ENCODE results near the gene NCKAP5.

Gene NCKAP5

DNA sequence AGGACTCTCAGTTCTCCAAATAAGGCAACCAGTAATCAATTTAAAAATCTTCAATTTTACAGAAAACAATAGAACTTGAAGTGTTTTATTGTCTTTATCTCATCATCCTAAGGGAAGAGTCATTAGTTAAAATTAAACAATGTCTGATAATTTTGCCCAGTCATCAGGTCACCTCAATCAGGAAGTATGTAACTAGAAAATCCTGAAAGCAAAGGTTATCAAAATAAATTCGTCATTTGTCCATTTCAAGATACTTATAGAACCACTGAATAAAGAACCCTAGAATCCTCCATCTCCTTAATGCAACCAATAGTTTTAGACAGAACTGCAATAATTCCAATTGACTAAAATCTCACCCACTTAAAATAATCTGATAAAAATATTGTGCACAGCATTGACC, 115.2 kb downstream of the NCKAP5 start:
- DNase-seq, result no peak

GRCh38 chr2:133452583-133452982, 115.7 kb downstream of the NCKAP5 start:
- DNase-seq, result no peak

DNA sequence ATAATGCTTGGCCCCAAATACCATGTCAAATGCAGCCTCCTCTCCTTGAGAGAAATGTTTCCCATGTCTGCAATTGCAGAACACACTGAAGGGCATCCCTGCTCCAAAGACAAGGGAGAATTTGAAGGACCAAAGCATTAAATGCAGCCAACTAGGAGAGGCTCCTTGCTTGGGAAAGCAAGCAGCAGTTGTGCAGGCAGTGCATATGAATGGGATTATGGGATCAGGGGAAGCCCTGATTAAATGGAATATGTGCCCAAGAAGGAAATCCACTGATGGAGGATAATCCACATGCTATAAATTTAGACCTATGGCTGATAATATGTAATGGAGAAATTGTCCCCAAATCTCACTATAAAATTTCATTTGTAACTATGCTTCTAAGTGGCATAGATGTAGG, 116.1 kb downstream of the NCKAP5 start:
- no peak for DNase-seq

- no peak for DNase-seq
Measured at GRCh38 chr2:133448195-133448594, 120.1 kb downstream of the NCKAP5 start.

GRCh38 chr2:133447303-133447702, 121.0 kb downstream of the NCKAP5 start:
- DNase-seq, result no peak

GRCh38 chr2:133444465-133444864, 123.8 kb downstream of the NCKAP5 start:
- no peak for DNase-seq

- DNase-seq, result no peak
Measured at GRCh38 chr2:133442393-133442792, 125.9 kb downstream of the NCKAP5 start.

GRCh38 chr2:133439565-133439920, 128.7 kb downstream of the NCKAP5 start:
- no peak for DNase-seq

- no peak for DNase-seq
Measured at GRCh38 chr2:133438848-133439564, 129.3 kb downstream of the NCKAP5 start.

DNA sequence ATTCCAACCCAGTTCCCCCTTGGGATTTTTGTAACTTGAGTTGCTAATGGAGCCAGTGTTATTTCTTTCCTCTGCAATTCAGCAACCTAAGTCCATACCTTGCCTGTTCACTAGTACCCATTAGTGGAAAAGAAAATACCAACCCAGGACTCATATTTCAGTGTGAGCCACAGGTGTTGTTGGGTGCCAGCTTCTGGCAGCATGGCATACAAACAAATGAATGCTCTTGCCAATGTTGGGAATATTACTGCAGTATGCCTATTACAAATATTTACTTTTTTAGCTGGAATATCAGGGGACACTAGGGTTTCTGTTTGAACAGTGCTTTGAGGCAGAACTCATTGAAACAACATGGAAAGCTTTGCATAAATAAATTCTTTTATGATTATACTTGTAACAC, 130.2 kb downstream of the NCKAP5 start:
- DNase-seq, result no peak

DNA sequence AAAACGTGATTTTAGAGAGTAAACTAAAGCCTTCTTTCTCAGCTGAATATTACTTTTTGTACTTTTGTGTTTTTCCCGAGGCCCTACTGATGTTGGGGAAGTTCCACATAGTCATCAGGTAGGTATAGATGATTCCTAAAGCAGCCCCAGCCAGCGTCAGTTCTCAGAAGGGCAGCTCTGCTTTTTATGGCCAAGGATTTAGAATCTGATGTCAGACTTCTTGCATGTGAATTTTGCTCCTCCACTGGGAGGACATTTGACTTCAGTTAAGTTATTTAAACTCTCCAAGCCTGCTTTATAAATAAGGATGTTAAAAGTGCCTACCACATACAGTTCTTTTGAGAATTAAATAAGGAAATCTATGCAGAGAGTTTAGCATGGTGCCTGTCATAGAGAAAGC, 130.8 kb downstream of the NCKAP5 start:
- DNase-seq, result no peak

GRCh38 chr2:133434959-133435668, 133.1 kb downstream of the NCKAP5 start:
- no peak for DNase-seq

DNA sequence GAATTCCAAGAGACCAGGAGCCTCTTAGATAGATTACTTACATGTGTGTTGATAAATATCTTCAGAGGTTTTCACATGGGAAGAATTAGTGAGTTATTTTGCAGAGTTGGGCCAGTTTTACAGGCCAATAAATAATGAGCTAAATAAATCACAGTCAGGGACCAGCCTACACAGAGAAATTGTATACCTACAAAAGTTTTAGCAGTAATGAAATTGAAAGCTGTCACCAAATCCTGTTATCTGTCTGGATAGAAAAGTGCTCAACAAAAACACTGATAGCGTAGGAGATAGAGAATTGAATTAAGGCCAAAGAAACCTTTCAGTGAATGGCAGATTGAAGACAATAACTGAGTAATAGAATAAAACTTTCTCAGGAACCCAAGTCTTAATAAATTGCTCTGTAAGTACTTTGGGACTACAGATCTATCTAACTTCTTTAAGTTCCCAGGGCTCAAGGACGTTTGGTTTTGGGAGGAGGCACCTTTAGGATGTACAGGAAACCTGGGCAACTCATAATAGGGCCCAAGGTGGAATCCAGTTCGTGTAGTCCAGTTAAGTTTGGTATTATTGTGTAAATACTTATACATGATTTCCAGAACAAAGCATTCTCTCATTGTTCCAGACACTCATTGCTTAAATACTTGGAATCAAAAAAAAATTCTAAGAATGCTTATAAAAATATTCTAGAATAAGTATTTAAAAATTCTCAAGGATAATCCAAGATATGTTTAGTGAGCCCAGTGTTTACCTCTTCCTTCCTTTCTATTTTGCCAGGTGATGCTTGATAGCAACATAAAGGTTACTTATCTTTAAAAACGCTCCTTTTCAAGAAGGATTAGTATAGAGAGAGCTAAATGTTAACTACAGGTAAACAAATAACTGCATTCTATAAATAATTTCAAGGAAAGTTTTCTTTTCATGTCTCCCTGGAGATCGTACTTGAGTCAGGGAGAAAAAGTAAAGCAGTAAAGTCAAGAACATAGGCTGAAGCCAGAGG, 134.5 kb downstream of the NCKAP5 start:
- no peak for DNase-seq

- DNase-seq, result no peak
Measured at GRCh38 chr2:133432778-133433177, 135.5 kb downstream of the NCKAP5 start.

DNA sequence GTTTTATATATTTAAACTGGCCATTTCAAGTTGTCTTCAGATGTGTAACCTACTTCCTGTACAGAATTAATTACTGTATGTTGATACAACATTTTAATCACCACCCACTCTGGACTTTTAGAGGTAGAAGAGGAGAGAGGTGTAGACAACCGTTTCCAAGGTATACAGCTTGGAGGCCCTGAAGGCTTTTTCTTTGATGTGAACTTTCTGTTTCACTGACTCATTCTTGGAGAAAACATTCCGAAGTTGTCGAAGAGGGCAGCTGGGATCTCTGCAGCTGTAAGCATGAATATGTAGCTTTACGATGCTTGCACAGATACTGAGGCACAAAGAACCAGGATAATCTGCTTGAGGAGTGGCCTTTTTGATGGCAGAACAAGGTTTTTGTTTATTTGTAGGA, 137.0 kb downstream of the NCKAP5 start:
- DNase-seq, result no peak

DNA sequence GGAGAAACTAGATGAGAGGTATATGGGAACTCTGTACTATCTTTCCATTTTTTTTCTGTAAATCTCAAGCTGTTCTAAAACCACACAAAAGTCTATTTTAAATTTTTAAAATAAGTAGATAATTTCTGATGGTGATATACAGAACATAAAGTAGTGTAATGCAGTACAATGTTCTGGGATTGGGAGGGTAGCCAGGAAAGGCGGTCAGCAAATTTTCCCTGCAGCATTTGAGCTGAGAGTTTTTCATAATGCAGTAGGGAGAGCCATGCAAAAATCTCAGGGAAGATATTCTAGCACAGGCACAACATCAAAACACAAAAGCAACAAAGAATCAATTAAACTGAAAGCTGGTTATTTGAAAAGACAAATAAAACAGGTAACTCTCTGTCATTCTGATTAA, 141.5 kb downstream of the NCKAP5 start:
- DNase-seq, result no peak

DNA sequence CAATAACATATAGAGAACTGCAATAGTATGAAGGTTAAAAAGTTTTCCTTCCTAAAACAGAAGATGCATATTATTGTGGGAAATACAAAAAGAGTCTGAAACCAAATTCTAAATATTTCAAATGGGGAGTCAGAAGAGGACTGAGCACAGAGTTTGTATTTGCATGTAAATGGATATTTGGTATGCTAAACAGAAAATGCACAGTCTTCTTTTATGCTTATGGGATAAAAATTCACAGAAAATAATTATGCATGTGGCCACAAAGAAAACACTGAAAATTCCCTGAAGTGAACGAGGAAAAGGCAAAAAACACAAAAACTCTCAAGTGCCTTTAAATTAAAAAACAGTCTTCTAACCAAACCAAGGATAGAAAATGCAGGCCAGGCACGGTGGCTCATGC, 142.7 kb downstream of the NCKAP5 start:
- no peak for DNase-seq

- no peak for DNase-seq
Measured at GRCh38 chr2:133424876-133425275, 143.4 kb downstream of the NCKAP5 start.

DNA sequence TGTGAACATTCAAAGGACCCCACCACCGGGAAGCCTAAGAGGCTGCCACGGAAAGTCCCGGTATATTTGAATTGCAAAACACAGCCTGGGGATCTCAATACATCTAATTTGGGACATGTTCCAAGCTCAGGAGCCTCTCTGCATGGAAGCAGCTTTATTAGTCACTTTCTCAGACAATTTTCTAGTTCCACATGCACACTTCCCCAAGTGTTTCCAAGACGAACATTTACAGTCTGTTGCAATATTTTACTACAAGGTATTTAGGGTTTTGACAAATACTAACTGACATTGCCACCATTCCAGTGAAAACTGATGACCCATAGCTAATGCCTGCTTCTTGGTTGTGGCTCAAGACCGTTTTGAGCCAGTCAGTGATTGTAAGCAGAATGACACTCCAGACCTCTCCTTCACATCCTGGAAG, 145.3 kb downstream of the NCKAP5 start:
- DNase-seq, result no peak

GRCh38 chr2:133421516-133422324, 146.5 kb downstream of the NCKAP5 start:
- DNase-seq, result no peak

DNA sequence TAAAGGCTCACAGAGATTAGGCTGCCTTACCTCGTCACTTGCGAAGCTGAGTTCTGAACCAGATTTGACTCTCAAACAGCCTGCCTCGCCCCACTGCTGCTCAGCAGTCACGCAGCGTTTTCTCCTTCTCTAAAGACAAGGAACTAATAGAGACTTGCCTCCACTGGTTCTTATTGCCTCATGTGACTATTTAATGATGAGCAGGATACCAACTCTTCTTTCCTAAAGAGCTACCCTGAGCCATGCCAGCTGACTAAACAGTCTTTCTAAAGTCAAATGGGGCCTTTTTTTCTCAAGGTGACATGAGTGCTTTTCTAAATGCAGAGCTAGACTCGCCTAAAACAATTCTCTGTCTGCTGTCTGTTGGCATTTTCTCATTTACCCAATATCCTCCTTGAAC, 147.5 kb downstream of the NCKAP5 start:
- DNase-seq, result no peak

DNA sequence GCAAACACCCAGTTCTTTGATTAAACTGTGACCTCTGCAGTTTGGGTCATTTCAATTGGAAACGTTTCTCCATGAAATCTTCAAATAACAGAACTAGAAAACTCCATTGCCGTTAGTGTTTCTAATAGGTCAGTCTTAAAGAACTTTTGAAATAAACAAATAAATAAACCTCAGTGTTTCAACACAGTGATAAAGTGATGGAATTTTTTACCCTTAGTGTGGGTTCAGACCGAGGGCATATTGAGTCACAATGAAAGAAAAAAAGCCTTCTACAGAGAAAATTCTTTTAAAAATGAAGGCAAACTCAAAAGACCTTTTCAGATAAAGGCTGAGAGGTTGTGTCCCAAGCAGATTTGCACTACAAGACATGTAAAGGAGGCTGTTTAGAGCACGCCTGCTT, 149.6 kb downstream of the NCKAP5 start:
- DNase-seq, result no peak

GRCh38 chr2:133418021-133418420, 150.2 kb downstream of the NCKAP5 start:
- DNase-seq, result no peak

Data from activated gamma-delta T cell treated with Interleukin-2 at 50 U/mL for 16 hours (primary cell).